Neural cell (in vitro differentiated cells): ENCODE data around the gene NLRP7. TPM values are rescaled to one million over a fixed set of nuclear protein-coding genes. Genes with fewer than 3 reads are reported as not detected.

Experiments used
- H2AFZ ChIP-seq: fragments of 200-600, 300-800 bp; sonication (generic), shearing (Covaris generic); 2 replicates; pipeline ENCODE4 v1.6.0; 2014; ENCODE audit warnings: low read depth, mild to moderate bottlenecking, antibody characterized with exemption, low read length, moderate library complexity
- H3F3A ChIP-seq: fragments of 200-600 bp; shearing (Covaris generic); 2 replicates; pipeline ENCODE4 v1.6.1; 2016; ENCODE audit warnings: mild to moderate bottlenecking, moderate library complexity, mixed read lengths, antibody characterized with exemption, low read length; ENCODE audit not compliant: insufficient read depth, poor library complexity, severe bottlenecking
- H3K27ac ChIP-seq: fragments of 200-600, 300-800 bp; sonication (generic), shearing (Covaris generic); 2 replicates; pipeline ENCODE4 v1.5.1; 2014; ENCODE audit warnings: mild to moderate bottlenecking, low read length, moderate library complexity
- H3K27me3 ChIP-seq: fragments of 300-800, 200-600 bp; sonication (generic), shearing (Covaris generic); 2 replicates; pipeline ENCODE4 v1.6.0; 2014; ENCODE audit warnings: mild to moderate bottlenecking, low read depth, low read length, moderate library complexity; ENCODE audit not compliant: insufficient read depth
- H3K36me3 ChIP-seq: fragments of 300-800, 200-600 bp; sonication (generic), shearing (Covaris generic); 2 replicates; pipeline ENCODE4 v1.5.1; 2014; ENCODE audit warnings: mild to moderate bottlenecking, antibody characterized with exemption, low read length, moderate library complexity; ENCODE audit not compliant: insufficient read depth
- H3K4me2 ChIP-seq: fragments of 300-800, 200-600 bp; sonication (generic), shearing (Covaris generic); 2 replicates; pipeline ENCODE4 v1.6.0; 2014; ENCODE audit warnings: mild to moderate bottlenecking, low read length
- H3K4me3 ChIP-seq: fragments of 300-800, 200-600 bp; sonication (generic), shearing (Covaris generic); 2 replicates; pipeline ENCODE4 v1.5.1; 2014; ENCODE audit warnings: mild to moderate bottlenecking, low read length, moderate library complexity
- H3K79me2 ChIP-seq: fragments of 200-600 bp; shearing (Covaris generic); replicated peaks from 2 replicates; pipeline ENCODE4 v1.6.0; 2014; ENCODE audit warnings: mild to moderate bottlenecking, low read length, moderate library complexity; ENCODE audit not compliant: insufficient read depth
- H3K9ac ChIP-seq: fragments of 300-800, 200-600 bp; sonication (generic), shearing (Covaris generic); 2 replicates; pipeline ENCODE4 v1.6.1; 2016; ENCODE audit warnings: mild to moderate bottlenecking, low read length, mixed read lengths
- H3K9me2 ChIP-seq: fragments of 200-600 bp; shearing (Covaris generic); 2 replicates; pipeline ENCODE4 v1.6.1; 2016; ENCODE audit warnings: mild to moderate bottlenecking, low read length, mixed read lengths; ENCODE audit not compliant: insufficient read depth
- H3K9me3 ChIP-seq: fragments of 200-600, 300-800 bp; sonication (generic), shearing (Covaris generic); 2 replicates; pipeline ENCODE4 v1.6.1; 2016; ENCODE audit warnings: mild to moderate bottlenecking, mixed run types, low read length, moderate library complexity, mixed read lengths
- H4K20me1 ChIP-seq: fragments of 200-600 bp; shearing (Covaris generic); 2 replicates; pipeline ENCODE4 v1.6.1; 2016; ENCODE audit warnings: mild to moderate bottlenecking, mixed run types; ENCODE audit not compliant: insufficient read depth
- EP300 ChIP-seq: fragments of 450-650 bp; conservative IDR thresholded peaks from 2 replicates; pipeline ENCODE4 v1.6.1; 2014; ENCODE audit warnings: antibody characterized with exemption, mild to moderate bottlenecking, moderate library complexity; ENCODE audit not compliant: poor library complexity, severe bottlenecking
- EZH2 ChIP-seq: fragments of 200-600, 300-800 bp; shearing (Covaris generic), sonication (generic); IDR thresholded peaks from 2 replicates; pipeline ENCODE4 v1.6.1; 2014; ENCODE audit warnings: antibody characterized with exemption, low read length, borderline replicate concordance, mild to moderate bottlenecking; ENCODE audit not compliant: insufficient read depth, poor library complexity, severe bottlenecking
- MXI1 ChIP-seq: fragments of 450-650 bp; conservative IDR thresholded peaks from 2 replicates; pipeline ENCODE4 v1.6.1; 2014; ENCODE audit warnings: antibody characterized with exemption, mild to moderate bottlenecking; ENCODE audit not compliant: poor library complexity, severe bottlenecking
- POLR2AphosphoS5 ChIP-seq: IDR thresholded peaks from 2 replicates; pipeline ENCODE4 v1.6.1; 2012
- SMC3 ChIP-seq: fragments of 450-650 bp; conservative IDR thresholded peaks from 2 replicates; pipeline ENCODE4 v1.6.1; 2014; ENCODE audit warnings: antibody characterized with exemption, mild to moderate bottlenecking, moderate library complexity; ENCODE audit not compliant: poor library complexity
- polyA plus RNA-seq: library from polyadenylated mRNA; depleted of rRNA; stranded (reverse); fragments of >200 nt; gene quantifications from 2 replicates; pipeline ENCODE4 v1.2.3, GENCODE V29; 2014
- small RNA-seq, 3 experiments: library from RNA; depleted of rRNA; stranded (forward); fragments of <200 nt; gene quantifications; one replicate each; pipeline ENCODE3, GENCODE V24; 2012

NLRP7 gene
- polyA plus RNA-seq, 1 donor from 2014 or later, result not detected

DNA sequence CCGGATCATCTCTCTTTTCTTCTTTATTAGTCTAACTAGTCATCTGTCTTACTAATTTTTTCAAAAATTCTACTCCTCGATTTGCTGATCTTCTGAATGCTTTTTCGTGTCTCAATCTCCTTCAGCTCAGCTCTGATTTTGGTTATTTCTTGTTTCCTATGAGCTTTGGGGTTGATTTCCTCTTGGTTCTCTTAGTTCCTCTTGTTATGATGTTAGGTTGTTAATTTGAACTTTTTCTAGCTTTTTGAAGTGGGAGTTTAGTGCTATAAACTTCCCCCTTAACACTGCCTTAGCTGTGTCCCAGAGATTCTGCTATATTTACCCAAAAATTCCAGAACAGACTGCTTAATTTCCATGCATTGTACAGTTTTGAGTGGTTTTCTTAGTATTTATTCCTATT is 69.9 kb downstream of the NLRP7 start:
- H3K4me2 ChIP-seq, result no peak overlapping the region
- no peaks in the 10 kb centered on the region for H3K9me3 ChIP-seq
- H2AFZ ChIP-seq, result no peak overlapping the region
- H3K4me3 ChIP-seq, result no peak overlapping the region
- H3K9ac ChIP-seq, result no peak overlapping the region
- no peak for TF ChIP-seq EP300
- H3K9me2 ChIP-seq, result no peaks in the 10 kb centered on the region
- H3K79me2 ChIP-seq, result no peaks in the 10 kb centered on the region
- no peaks in the 10 kb centered on the region for H3K27me3 ChIP-seq
- no peaks in the 10 kb centered on the region for H4K20me1 ChIP-seq
- no peaks in the 10 kb centered on the region for H3F3A ChIP-seq
- H3K36me3 ChIP-seq, result no peaks in the 10 kb centered on the region
- no peak overlapping the region for H3K27ac ChIP-seq

DNA sequence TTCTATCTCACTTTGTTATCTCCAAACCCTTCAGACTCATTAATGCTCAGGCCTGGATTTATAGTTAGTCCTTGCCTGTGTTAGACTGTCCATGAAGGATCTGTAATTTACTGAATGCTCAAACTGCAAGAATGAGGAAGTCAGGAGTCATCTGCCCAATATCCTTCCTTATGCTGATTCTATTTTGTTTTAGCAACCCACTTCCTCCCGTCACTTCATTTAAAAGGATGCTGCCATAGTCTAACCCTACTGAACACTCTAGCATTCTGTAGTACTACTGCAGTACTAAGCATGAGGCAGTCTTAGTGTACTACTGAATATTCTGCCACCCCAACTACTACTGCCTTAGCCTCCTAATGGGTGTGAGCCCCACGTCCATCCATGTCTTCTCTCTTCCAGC is 71.8 kb downstream of the NLRP7 start:
- Histone ChIP-seq H3K36me3 (no peaks in the 10 kb centered on the region), H3K9ac (no peak overlapping the region), H3K27me3 (no peaks in the 10 kb centered on the region), H4K20me1 (no peaks in the 10 kb centered on the region), H3K9me3 (no peaks in the 10 kb centered on the region), H3K4me2 (no peak overlapping the region), H3K4me3 (no peak overlapping the region), H3K27ac (no peak overlapping the region), H2AFZ (no peak overlapping the region), H3F3A (no peaks in the 10 kb centered on the region), H3K79me2 (no peaks in the 10 kb centered on the region), H3K9me2 (no peaks in the 10 kb centered on the region)
- no peak for TF ChIP-seq EZH2
- no peak for TF ChIP-seq MXI1

DNA sequence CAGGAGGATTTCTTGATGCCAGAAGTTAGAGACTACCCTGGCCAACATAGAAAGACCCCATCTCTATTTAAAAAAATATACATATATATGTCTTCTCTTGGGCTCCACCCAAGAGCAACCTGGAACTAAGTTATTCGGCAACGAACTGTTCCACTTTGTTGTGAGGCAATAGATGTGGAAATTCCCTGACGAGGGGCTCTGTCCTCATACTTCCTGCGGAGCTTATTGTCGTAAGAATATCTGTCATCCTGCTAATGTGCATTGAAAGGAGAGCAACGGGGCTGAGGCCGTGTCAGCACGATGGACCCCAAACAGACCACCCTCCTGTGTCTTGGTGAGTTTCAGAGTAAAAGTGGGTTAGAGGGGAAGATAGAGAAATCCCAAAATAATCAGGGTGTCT is 73.3 kb downstream of the NLRP7 start, which contains the start of gene FCAR:
Gene FCAR (plus strand): TSS at position 246 of the 400 bp plus-strand sequence. CDS start 55 bp downstream, at position 301.
- no peak within 1 kb of the TSS for H3K4me3 ChIP-seq
- H3K9me3 ChIP-seq, result no peaks in the 10 kb centered on the region
- no peaks in the 10 kb centered on the region for H4K20me1 ChIP-seq
- no peaks in the 10 kb centered on the region for H3K36me3 ChIP-seq
- H3K4me2 ChIP-seq, result no peak within 1 kb of the TSS
- no peak within 1 kb of the TSS for H3K27ac ChIP-seq
- no peak within 1 kb of the TSS for H2AFZ ChIP-seq
- TF ChIP-seq POLR2AphosphoS5 (no peak), SMC3 (no peak)
- no peaks in the 10 kb centered on the region for H3F3A ChIP-seq
- no peak within 1 kb of the TSS for H3K9ac ChIP-seq
- H3K27me3 ChIP-seq, result no peaks in the 10 kb centered on the region
- no peaks in the 10 kb centered on the region for H3K79me2 ChIP-seq
- no peaks in the 10 kb centered on the region for H3K9me2 ChIP-seq

Small RNA genes lying within 50 kb of the gene (small RNA-seq; reads per million reads assigned to genes)
- gene AC011476.8, result 0 reads per million in 3 experiments

Other genes starting within 250 kb of the NLRP7 start
- gene KIR3DL3, start 223.1 kb downstream of the NLRP7 start, polyA plus RNA-seq, result not detected in 2 replicates
- gene KIR2DL3, start 209.0 kb downstream of the NLRP7 start, polyA plus RNA-seq, result not detected in 2 replicates
- gene KIR2DL1, start 177.7 kb downstream of the NLRP7 start, polyA plus RNA-seq, result not detected in 2 replicates
- gene KIR2DL4, start 143.9 kb downstream of the NLRP7 start, polyA plus RNA-seq, result not detected in 2 replicates
- gene KIR3DL1, start 131.1 kb downstream of the NLRP7 start, polyA plus RNA-seq, result not detected in 2 replicates
- not detected in 2 replicates for gene KIR2DS4, start 114.9 kb downstream of the NLRP7 start, polyA plus RNA-seq
- gene KIR3DL2, start 97.1 kb downstream of the NLRP7 start, polyA plus RNA-seq, result not detected in 2 replicates
- not detected in 2 replicates for gene FCAR, start 73.3 kb downstream of the NLRP7 start, polyA plus RNA-seq
- not detected in 2 replicates for gene NCR1, start 41.4 kb downstream of the NLRP7 start, polyA plus RNA-seq
- gene NLRP2, start 18.8 kb upstream of the NLRP7 start, polyA plus RNA-seq, result not detected in 2 replicates
- 0.31 TPM in 1 of 2 replicates, not detected in the other for gene GP6, start 90.7 kb upstream of the NLRP7 start, polyA plus RNA-seq
- gene RDH13, start 115.6 kb upstream of the NLRP7 start, polyA plus RNA-seq, result 9.8 and 14.2 TPM in 2 replicates
- 25.5 and 28.0 TPM in 2 replicates for gene EPS8L1, start 128.3 kb upstream of the NLRP7 start, polyA plus RNA-seq
- gene PPP1R12C, start 170.1 kb upstream of the NLRP7 start, polyA plus RNA-seq, result 109 and 137 TPM in 2 replicates
- gene TNNT1, start 201.7 kb upstream of the NLRP7 start, polyA plus RNA-seq, result 4.0 and 6.2 TPM in 2 replicates
- 22.5 and 22.6 TPM in 2 replicates for gene TNNI3, start 210.2 kb upstream of the NLRP7 start, polyA plus RNA-seq
- 0.38 and 2.2 TPM in 2 replicates for gene DNAAF3, start 219.1 kb upstream of the NLRP7 start, polyA plus RNA-seq
- gene SYT5, start 232.8 kb upstream of the NLRP7 start, polyA plus RNA-seq, result 210 and 237 TPM in 2 replicates